ENCODE data around the gene RHO.
"Not testable (repeated sequence)": the region's sequence is repeated elsewhere in the genome, so short reads cannot be mapped to it uniquely, and the experiment has no call there.

The RHO gene

DNA sequence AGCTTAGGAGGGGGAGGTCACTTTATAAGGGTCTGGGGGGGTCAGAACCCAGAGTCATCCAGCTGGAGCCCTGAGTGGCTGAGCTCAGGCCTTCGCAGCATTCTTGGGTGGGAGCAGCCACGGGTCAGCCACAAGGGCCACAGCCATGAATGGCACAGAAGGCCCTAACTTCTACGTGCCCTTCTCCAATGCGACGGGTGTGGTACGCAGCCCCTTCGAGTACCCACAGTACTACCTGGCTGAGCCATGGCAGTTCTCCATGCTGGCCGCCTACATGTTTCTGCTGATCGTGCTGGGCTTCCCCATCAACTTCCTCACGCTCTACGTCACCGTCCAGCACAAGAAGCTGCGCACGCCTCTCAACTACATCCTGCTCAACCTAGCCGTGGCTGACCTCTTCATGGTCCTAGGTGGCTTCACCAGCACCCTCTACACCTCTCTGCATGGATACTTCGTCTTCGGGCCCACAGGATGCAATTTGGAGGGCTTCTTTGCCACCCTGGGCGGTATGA, at the start of gene RHO:
RHO (plus strand) TSS at position 51 of the 512 bp plus-strand sequence; CDS start at position 146, 95 bp downstream.
- no peak for DNase-seq (ENCODE audit: low spot score)

DNA sequence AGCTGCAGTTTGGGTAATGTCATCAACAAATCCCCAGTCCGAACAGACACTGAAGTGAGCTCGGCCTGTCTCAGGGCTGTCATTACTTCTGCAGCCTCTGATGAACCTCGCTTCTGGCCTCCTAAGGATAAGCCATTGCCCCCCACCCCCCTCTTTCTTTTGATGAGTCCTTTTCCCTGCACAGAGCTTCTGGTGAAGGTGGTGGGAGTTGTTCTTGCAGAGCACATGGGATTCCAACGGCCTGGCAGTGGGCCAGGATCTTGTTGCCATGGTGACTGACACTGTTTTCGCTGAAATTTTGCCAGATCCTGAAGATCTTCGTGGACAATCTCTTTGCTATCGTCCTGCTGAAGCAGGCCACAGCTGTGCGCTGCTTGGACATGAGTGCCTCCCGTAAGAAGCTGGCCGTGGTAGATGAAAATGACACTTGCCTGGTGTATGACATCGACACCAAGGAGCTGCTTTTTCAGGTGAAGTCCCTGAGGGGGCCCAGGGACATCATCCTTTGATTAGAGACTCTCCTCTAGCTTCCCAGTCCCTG, 47.1 kb upstream of the RHO start:
- DNase-seq (ENCODE audit: low spot score) = not testable (repeated sequence)

DNA sequence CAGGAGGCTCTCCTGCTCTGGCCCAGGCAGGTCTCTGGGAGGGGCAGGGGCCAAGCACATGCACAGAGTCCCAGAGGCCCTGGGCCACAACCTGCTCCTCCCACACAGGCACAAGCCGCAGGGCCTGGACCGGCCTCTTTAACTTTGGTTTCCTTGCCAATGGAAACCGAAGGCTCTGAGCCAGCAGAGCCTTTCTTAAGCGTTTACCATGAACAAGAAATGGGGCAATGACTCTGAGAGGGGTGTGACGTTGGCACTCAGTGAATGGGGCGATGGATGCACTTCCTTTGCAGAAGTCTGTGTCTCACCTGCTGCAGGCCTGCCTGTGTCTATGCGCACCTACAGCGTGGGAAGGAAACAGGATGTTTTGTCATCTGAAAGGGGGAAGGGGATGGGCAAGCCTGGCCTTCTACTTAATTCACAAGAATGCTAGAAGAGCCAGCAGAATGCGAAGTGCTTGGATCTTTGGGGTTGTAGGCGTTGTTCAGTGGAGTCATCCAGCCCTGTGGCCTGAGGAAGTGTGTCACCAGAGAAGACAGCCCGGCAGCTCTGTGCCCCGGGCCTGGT, 46.6 kb upstream of the RHO start:
- DNase-seq (ENCODE audit: low spot score) = no peak

DNA sequence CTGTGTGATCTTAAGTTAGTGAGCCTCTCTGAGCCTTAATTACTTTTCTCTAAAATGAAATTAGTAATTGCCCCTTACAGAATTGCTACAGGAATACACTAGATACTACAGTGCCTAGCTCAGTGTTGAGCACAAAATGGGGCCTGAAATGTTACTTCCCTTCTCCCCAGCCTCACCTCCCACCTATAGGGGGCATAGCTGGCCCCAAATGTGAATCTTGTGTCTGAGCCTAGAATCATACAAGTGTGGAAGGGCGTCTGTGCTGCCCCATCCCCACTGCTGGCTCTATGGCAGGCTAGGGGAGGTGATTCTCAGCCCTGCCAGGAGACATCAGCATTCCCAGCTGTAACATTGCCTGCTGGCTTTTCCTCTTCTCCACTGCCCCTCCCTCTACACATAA, 45.7 kb upstream of the RHO start:
- peak; percentile 10 for DNase-seq (ENCODE audit: low spot score)

DNA sequence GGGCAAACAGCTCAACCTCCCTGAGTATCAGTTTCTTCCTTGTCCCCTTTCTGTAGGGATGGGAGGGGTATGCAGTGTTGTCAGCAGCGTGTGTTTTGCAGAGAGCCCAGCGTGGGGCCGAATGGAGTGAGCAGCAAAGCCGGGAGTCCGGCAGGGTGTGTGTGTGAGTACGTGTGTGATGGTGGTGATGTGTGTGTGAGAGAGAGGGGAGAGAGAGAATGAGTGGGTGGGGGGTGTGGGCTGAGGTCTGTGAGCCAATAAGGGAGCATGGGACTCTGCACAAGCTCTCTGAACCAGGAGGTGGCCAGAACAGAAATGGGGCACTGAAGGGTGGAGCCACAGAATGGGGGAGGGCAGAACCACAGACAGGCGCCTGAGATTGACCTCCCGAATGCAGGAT, 44.6 kb upstream of the RHO start:
- no peak for DNase-seq (ENCODE audit: low spot score)

DNA sequence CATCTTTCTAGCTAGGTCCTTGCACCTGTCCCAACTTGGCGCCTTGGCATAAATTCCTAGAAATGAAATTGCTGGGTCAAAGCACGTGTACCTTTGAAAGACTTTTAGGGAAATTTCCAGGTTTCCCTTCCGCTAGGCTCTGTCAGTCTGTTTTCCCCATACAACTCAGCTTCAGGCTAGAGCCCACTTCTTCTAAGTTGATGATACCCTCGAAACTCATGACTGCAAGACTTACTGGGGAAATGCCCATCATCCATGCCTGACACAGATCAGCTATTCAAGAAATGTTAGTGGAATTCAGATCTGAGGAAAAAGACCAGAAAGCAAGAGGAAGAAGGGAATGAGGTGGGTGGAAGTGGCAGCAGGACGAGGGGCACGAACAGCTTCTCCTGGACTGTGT, 43.3 kb upstream of the RHO start:
- DNase-seq (ENCODE audit: low spot score) = not testable (repeated sequence)

DNA sequence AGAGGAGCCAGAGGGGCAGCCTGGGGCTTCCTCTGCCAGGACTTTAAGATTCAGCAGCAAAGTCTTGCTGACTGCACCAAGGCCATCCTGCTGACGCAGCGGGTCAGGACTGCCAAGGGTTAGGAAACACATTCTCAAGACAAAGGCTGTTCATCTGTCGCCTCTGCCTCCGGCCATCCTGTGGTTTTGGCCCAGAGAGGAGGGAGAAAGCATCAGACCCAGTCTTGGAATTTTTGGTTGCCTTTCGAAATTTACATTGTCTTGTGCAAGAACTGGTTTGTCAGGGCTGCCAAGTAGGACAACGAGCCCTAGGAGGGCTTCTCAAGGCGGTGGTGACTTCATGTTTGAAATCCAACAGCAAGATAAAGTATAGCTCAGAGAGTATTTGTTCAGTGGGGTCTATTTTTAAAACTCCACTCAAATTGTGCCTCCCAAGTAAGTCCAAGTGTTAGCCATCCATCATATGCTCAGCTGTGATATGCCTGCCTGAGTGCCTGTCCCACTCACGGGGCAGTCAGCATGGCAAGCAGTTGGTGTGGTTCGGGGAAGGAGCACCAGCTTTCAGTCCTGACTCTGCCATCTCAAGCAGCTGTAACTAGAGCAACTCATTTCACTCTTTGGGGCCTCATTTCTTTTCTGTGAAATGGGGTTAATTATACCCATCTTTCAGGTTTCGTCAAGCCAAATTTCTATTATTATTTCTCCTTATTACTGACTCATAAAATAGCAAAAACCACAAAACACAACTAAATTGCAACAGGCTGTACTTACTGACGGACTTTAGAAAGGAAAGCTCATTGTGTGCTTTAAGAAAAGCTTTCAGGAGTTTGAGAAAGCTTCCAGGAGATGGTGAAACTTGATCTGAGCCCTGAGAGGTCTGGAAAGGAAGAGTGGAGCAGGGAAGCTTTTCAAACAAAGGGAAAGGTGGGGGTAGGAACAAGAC, 42.4 kb upstream of the RHO start:
- DNase-seq (ENCODE audit: low spot score) = no peak

DNA sequence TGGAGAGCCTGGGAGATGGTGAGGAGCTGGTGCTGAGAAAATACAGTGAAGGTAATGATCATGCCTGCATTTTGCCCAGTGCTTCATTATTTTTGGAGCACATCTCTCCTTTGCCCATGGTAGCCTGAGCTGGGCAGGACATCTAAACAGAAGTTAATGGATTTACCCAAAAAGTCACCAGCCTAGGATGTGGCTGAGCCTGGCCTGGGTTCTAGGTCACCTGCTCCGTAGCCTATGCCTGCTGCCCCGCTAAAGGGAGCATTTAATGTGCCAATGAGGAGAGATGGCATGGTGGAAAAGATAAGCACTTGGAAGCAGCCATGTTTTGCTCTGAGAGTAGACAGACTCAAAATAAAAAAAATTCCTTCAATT, 41.8 kb upstream of the RHO start:
- no peak for DNase-seq (ENCODE audit: low spot score)

DNA sequence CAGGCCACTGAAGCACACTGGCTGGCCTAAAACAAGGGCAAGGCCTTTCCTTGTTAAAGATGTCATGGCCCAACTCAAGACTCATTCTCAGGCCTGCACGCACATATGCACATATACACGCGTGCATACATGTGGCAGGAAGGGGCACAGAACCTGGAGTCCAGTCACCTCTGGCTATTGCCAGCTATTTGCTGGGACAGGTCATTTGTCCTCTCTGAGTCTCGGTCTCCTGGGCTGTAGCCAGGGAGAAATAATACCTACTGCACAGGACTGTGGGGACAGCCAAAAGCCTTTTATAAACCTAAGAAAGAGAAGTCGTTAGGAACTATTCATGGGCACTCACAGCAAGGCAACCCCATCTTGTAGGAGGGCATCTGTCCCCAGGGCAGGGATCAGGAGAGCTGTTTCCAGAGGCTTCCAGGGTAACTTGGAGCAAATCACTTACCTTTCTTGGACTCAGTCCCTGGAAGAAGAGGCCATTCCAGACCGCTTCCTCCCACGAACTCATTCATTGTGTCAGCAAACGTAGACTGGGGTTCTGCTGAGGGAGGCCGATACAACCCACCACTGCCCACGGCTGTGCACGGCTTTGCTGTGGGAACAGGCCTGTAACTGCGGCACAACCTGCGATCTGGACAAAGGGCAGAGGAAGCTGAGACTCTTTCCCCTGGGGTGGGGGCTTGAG, 41.1 kb upstream of the RHO start:
- DNase-seq (ENCODE audit: low spot score) = no peak

DNA sequence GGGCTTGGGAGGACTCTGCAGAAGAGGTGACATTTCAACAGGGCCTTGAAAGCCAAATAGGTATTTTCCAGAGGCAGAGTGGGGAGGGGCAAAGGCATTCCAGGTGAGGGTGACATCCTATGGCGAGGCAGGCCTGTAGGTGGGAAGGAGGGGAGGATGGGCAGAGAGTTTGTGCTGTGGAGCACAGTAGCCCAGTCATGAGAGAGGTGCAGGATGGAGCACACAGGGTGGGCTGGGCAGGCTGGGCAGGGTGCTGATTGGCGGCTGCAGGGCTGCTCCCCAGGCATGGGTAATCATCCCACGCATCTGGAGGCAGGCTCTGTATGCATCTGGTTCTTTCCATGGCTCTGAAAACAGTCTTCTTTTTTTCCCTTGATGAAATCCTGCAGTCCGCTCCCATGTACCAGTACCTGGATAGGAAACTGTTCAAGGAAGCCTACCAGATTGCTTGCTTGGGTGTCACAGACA, 40.5 kb upstream of the RHO start:
- not testable (repeated sequence) for DNase-seq (ENCODE audit: low spot score)

DNA sequence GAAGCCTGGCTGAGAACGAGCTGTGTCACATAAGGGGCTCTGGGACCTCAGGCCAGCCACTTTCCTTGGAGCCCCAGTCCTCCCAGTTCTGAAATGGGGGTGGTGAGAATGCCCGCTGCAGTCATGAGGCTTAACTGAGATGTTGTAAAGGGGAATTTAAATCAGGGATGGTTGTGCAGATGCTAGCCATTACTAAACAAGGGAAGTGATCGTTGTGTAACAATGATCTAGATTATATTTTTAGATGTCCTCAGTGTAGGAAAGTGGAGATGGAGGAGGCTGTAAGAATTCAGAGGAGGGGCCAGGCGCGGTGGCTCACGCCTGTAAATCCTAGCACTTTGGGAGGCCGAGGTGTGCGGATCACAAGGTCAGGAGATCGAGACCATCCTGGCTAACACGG, 39.2 kb upstream of the RHO start:
- not testable (repeated sequence) for DNase-seq (ENCODE audit: low spot score)

DNA sequence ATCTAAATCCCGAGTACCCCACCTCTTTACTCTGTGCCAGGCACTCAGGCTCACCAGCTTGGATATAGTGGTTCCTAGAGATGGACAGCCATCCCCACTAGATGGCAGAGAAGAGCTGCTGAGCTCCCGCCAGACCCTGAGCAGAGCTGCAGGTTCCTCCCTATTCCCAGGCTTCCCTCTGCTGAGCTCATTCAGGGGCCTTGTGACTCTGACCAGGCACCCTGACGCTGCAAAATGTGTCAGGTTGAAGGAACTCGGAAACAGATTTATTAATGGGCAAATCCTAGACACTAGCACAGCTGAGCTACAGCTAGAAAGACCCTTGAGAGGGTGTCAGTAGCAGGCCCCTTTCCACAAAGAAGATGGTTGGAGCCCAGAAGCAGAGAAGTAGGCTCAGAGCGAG, 38.2 kb upstream of the RHO start:
- peak; percentile 75 for DNase-seq (ENCODE audit: low spot score)

DNA sequence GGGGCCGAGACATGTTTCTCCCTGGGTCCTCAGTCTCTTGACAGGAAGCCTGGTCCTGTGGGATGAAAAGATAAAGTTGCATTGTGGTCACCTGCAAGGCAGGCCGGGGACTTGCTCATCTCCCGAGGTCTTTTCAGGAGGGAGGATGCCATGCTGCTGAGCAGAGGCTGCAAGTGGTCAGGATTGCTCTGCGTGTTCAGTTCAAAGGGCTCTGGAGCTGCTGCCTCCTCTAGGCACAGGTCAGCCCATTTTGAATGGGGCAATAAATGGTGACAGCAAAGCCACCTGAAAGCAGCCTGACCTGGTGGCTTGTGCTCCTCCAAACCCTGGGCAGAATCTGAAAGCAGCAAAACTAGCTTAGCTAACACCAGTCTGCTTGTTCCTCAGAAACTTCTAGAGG, 37.4 kb upstream of the RHO start:
- DNase-seq (ENCODE audit: low spot score) = not testable (repeated sequence)

DNA sequence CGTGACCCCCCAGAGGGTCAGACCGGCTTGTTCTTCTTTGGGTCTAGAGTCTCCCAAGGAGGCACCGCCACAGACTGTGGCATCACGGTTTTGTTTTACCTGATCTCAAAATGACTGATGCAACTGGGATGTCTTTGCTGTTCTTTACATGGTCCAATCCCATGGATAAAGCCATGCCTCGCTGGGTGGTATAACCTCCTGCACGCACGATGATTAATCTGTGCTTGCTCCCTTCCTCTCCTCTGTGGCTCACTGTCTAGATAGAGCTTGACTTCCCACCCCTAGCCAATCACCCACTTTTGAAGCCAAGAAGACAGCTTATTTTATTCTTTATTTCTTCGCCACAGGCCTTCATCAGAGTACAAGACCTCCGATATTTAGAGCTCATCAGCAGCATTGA, 36.6 kb upstream of the RHO start:
- DNase-seq (ENCODE audit: low spot score) = no peak

DNA sequence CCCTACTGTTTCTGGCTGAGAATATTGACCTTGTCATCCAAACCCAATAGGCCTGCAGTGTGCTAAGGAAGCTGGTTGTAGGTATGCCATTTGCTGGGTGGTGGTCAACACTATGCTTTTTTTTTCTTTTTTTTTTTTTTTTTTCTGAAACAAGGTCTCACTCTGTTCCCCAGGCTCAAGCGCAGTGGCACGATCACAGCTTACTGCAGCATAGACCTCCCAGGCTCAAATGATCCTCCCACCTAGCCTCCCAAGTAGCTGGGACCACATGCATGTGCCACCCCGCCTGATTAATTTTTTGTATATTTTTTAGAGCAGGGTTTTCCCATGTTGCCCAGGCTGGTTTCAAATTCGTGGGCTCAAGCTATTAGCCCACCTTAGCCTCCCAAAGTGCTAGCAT, 35.7 kb upstream of the RHO start:
- DNase-seq (ENCODE audit: low spot score) = no peak

DNA sequence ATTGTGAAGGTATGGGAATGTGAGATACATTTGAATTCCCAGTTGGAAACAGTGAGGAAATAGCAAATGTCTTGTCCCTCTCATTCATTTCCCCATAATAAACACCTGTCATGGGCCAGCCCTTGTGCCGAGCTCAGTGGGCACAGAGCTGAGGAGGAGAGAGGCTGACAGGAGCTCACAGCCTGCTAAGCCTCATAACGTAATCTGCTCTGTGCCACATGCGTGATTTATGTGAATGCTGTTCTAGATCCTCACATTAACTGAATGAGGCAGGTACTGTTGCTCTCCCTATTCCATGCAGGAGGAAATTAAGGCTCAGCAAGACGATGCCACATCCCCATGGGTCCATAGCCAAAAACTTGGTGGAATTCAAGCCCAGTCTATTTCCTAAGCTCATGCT, 35.2 kb upstream of the RHO start:
- no peak for DNase-seq (ENCODE audit: low spot score)

DNA sequence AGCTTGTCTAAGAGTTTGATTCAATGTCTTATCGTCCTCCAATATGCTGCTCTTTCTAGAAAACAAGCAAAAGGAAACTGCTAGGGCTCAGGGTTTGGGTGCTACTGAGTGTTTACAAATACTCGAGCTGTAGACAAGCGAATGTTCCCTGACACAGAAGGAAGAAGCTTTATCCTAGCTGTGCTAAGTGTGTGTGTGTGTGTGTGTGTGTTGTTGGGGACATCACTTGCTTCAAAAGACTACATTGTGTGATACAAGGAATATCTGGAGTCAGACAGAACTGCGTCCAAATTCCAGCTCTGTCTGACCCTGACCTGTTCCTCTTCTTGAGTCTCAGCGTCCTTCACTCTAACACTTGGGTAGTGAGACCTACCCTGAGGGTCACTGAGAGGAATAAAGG, 33.9 kb upstream of the RHO start:
- DNase-seq (ENCODE audit: low spot score) = not testable (repeated sequence)

DNA sequence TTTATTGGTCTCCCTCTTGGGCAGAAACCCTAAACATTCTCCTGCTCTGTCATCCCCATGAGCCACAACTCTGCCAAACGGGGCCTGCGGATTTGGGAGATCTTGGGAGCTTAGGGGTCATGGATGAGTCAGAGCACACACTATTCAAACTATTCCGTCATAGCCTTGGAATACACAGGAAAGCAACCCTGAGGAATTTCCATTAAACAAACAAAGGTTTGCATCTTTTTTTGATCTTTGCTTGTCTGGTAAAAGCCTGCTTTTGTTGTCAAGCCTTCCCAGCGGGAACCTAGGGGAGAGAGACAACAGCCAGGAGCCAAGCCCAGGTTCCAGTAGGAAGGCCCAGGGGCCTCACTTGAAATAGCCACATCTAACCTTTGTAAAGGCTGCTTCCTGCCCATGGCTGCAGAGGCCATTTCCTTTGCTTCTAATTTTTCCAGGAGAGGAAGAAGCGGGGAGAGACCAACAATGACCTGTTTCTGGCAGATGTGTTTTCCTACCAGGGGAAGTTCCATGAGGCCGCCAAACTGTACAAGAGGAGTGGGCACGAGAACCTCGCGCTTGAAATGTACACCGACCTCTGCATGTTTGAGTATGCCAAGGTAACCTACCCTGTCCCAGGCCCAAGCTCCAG, 33.3 kb upstream of the RHO start:
- not testable (repeated sequence) for DNase-seq (ENCODE audit: low spot score)

DNA sequence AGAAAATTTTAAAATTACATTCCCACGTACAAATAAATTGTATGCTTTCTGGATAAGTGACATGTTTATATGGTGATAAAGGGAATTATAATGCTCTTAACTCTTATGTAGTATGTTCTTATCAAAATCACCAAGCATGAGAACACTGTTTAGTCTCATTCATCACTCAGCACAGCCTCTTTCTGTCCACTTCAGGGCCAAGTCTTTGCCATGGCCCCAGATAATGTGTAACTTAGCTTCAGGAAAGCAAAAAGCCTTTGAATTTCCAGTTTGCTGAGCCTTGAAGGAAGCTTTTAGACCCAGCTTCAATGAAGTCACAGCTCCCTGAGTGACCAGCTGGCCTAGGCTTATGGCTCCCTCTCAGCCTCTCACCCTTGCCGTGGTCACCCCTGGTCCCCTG, 30.6 kb upstream of the RHO start:
- DNase-seq (ENCODE audit: low spot score) = not testable (repeated sequence)

DNA sequence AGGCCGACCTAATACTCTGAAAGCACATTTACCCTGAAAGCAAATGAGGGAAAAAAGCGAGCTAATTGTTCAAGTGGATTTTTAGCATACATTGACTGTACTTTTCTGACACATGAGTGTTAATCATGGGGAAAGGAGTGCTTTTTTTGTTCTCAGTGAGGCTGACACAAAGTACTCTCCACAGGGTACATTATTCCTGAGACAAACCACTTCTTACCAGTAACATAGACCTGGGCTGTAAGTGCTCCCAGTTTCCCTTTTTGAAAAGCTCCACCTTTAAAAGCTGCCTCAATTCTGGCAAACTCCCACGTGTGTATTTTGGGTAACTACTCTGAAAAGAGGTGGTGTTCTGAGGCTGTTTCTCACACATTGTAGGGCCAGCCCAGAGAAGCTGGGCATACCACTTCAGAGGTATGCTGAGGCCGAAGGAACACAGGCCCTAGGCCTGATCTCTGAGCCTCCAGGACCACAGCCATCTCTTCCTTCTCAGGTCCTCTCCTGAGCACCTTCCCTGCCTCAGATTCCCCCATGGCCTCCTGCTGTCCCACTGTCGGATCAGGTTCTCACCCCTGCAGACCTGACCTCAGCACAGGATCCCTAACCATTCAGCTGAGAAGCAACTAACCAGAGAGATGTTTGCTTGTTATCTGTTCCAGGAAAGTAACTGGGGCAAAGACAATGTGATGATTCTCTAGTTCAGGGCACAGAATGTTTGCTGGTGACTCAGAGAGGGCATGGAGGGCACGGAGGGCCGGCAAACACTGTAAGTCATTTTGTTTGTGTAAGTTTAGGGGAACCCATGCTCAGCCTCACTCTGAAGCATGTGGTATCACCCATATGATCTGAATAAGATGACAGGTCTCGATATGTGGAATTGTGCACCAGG, 29.6 kb upstream of the RHO start:
- not testable (repeated sequence) for DNase-seq (ENCODE audit: low spot score)

All from hematopoietic multipotent progenitor cell treated with erythropoietin and hydrocortisone succinate and interleukin-3 and kit ligand, for 15 days (in vitro differentiated cells).